HG02884 (cell line): ENCODE results near the gene PGBD4.
"Not testable (repeated sequence)": the region's sequence is repeated elsewhere in the genome, so short reads cannot be mapped to it uniquely, and the experiment has no call there.

ENCODE experiments used
- ATAC-seq: cut with Tn5 transposase; IDR thresholded peaks from one replicate; pipeline ENCODE4 v1.9.1; 2021; ENCODE audit warnings: mild to moderate bottlenecking, moderate library complexity; ENCODE audit not compliant: unreplicated experiment

The PGBD4 gene

GRCh38 chr15:34111488-34111887 lies 9.6 kb downstream of the PGBD4 start:
- no peak for ATAC-seq

DNA sequence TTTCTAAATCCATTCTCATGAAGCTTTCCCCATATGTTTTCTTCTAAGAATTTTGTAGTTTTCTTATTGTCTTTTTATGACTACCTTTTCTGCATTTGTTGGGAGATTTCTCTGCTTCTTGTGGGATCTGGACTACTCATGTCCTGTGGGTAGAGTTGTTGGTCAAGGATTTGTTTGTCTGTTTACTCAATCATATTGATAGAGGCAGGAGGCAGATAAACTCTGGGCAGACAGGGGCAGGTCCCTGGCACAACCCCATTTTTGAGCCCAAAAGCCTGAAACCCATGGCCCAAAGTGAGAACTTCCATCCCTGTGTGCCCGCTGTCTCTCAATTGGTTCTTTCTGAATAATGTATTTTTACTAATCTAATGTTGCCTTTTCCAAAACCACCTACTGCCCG lies 12.3 kb downstream of the PGBD4 start:
- no peak for ATAC-seq

DNA sequence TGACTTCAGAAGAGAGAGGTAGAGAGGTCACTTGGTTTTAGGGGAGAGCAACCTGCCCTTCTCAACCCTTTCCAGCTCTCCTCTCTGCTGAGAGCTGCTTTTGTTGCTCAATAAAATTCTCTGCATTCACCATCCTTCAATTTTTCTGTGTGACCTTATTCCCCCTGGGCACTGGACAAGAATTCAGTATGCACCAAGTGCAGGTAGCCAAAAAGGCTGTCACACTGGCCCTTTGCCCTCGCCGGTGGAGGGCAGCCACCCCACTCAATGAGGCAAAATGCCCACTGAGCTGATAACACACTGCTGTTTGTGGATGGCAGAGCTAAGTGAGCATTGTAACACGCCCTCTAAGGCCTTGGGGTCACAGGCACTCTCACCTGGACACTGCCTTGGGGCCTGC lies 12.9 kb downstream of the PGBD4 start:
- ATAC-seq: no peak

GRCh38 chr15:34116620-34117019 lies 14.7 kb downstream of the PGBD4 start:
- ATAC-seq: no peak

DNA sequence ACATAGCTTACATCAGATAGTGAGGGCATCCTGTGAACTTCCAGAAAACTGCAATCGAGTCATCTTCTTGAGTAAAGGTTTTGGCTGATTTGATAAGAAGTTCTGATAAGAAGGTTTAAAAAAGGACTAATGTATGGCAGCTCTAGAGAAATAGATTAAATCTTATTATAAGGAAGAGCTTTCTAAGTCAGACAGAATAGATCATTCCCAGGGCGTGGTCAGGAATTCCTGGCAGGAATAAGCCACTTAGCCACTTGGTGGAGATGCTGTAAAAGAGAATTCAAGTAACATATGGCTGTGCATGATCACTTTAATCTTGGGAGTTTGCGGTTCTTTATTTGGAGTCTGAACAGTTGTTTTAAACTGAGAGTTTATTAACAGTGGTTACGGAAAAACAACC lies 17.4 kb downstream of the PGBD4 start:
- ATAC-seq: no peak

- ATAC-seq: not testable (repeated sequence)
Measured at GRCh38 chr15:34120420-34120819, 18.5 kb downstream of the PGBD4 start.

DNA sequence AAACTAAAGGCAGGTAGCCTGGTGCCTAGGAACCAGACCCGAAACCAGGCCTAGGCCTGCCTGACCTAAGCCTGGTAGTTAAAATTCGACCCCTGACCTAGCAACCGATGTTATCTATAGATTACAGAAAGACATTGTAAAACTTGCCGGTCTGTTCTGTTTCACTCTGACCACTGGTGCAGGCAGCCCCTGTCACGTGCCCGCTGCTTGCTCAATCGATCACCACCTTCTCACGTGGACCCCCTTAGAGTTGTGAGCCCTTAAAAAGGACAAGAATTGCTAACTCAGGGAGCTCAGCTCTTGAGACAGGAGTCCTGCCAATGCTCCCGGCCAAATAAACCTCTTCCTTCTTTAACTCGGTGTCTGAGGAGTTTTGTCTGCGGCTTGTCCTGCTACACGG lies 19.9 kb downstream of the PGBD4 start:
- ATAC-seq: not testable (repeated sequence)

GRCh38 chr15:34122771-34123183 lies 20.9 kb downstream of the PGBD4 start:
- ATAC-seq: no peak

DNA sequence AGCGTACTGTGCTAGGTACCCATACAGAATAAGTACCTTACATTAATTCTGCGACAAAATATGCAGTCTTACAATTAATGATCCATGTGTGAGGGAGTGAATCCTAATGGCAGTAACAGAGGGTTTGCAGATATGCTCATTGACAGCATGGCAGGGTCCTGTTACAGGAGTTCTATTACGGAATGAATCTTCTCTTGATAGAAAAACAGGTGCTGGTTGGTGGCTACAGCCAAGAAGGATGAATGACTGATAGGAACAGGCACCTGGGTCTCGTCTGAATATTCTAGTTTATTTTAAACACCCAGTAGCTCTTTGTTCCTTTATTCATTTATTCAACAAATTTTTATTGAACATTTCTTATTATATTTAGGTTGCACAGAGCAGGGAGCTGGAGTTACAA lies 22.8 kb downstream of the PGBD4 start:
- no peak for ATAC-seq

DNA sequence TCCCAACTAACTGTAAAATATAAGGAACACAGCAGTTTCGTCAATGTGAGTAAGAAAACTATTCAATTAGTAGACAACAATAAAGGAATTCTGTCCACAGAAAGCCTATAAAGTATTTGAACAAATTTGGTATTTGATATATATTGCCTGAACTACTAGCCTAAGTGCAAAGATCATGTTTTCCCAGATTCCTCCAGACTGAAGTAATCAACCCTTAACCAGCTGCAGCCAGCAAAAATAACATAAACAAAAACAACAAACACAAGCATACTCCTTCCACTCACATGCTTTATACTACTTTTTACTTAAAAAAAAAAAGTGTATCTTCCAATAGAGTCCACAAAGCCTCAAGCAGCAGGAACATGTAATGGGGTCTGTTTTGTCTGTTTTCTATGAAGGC lies 24.1 kb downstream of the PGBD4 start:
- ATAC-seq: no peak

GRCh38 chr15:34126522-34126921 lies 24.6 kb downstream of the PGBD4 start:
- ATAC-seq: no peak

- ATAC-seq: no peak
Measured at GRCh38 chr15:34128898-34129297, 27.0 kb downstream of the PGBD4 start.

- no peak for ATAC-seq
Measured at GRCh38 chr15:34132881-34133280, 31.0 kb downstream of the PGBD4 start.

- ATAC-seq: no peak
Measured at GRCh38 chr15:34133511-34133910, 31.6 kb downstream of the PGBD4 start.

DNA sequence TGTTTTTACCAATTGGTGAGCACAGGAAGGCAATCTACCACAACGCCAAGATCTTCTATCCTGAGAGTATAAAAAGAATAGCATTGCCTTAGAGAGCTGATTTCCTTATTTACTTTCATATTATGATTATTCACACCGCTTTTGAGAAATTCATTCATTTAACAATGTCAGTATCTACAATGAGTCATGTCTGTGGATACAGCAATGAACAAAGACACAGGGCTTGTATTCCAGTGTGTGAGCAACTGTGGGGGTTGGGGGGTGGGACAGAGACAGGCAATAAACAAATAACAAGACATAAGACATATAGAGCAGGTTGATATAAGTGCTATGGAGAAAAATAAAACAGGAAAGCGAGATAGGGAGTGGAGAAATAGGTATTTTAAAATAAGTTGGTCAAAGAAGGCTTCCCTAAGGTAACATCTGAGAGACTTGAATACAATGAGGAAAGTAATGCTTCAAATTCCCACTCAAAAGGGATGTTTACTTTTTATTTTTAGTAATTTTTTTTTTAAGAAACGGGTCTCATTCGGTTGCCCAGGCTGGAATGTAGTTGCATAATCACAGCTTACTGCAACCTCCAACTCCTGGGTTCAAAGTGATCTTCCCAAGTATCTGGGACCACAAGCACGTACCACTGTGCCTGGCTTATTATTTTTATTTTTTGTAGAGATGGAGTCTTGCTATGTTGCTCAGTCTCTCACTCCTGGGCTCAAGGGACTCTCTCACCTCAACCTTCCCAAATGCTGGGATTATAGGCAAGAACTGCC lies 45.7 kb downstream of the PGBD4 start:
- no peak for ATAC-seq

- no peak for ATAC-seq
Measured at GRCh38 chr15:34154725-34155204, 52.9 kb downstream of the PGBD4 start.

DNA sequence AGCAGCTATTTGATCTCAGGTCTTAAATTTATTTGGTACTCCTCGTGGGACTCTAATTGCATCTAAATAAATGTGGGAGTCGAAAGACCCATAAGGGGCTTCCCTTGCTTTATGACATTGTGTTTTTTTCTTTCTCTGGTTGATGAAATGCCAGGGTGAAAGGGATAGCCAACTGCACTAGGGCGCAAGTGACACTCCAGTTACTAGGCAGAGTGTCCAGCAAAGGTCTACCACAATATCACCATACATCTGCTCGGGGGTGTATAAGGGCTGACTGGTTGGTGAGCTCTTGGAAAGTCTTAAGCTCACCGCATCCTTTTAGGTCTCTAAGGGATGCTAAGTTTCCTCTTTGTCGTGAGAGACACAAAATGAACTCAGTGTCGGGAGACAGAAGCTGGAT lies 54.0 kb downstream of the PGBD4 start:
- no peak for ATAC-seq
